ENCODE measurements around the gene NRGN. TPM values are rescaled to one million over a fixed set of nuclear protein-coding genes. Genes with fewer than 3 reads are reported as not detected.

NRGN gene
- total RNA-seq (2014; rRNA removed; shearing (Covaris generic)) (3.3 and 6.8 TPM in 2 replicates), total RNA-seq (2022) (15.3 and 16.9 TPM in 2 replicates), Bru-seq, nascent RNA (percentile 47 among the genes with signal in this experiment), BruChase-seq, experiment 1, labeled RNA remaining after a 6-hour chase (percentile 37 among the genes with signal in this experiment), BruChase-seq, experiment 2, labeled RNA remaining after a 2-hour chase (percentile 38 among the genes with signal in this experiment)
- long read RNA-seq, partial matches to known transcripts, result 0 of 14 reads
- long read RNA-seq, other reads (novel, unspliced or antisense), result 14 of 14 reads

DNA sequence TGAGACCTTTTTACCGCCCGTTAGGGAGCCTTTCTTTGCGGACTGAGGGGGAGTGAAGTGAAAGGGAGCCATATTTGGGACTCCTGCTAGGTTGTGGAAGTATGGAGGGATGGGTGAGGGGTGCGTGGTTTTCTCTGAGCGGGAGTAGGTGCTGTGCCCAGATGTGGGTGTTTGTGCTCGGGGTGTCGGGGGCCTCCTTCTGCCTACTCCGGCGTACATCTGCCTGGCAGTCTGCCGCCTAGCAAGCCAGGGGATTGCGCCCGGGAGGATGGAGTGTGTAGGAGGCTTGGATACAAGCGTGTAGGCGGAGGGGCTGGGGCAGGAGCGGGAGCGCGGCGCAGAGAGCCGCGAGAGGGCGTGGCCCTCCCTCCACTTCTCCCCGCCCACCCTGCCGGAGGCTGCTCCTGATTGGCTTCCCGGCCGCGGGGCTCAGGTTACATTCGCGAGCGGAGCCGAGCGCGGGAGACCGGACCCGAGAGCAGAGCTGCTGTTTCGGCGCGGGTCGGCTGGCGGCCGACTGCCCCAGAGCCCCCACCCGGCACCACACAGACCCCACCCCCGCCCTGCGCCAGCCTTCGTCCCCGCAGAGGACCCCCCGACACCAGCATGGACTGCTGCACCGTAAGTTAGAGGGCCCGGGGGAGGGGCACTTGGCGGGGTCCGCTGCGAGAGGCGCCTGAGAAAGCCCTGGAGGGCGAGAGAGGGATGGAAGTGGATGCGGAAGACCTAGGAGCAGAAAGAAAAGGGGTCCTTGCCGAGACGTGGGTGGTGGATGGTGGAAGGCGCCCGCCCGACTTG, at the start of gene NRGN:
NRGN (plus strand) TSS at position 464 of the 798 bp plus-strand sequence; CDS start at position 607, 143 bp downstream.
- POLR2A ChIA-PET, result interaction anchor here (0.6 to 1.4 kb wide), 3 partner anchors 45 to 1468 kb away, joined by 3 to 7 read pairs (median 3); no protein-coding TSS in a partner anchor
- no TSS peak for BruUV-seq (replicated peaks)

DNA sequence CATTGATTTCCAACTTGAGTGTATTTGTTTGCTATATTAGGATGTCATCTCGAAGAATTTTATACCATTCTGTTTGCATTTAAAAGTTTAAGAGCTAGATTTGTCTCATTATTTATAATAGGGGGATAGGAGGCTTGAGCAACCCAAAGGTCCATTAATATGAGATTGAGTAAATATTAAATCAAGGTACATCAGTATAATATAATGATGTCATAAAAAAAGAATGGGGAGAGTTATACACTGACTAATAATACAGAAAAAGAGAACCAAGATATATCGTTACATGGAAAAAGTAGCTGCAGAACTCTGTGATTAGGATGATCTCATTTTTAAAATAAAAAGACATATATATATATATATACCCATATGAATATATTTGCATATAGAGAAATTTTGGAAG, 46.6 kb upstream of the NRGN start:
- no peak overlapping the region for H2AFZ ChIP-seq (ENCODE audit: low read length)
- no peak for DNase-seq (ENCODE audit: low spot score)
- H3K4me2 ChIP-seq (ENCODE audit: low read length), result no peak overlapping the region
- H3K9me2 ChIP-seq (ENCODE audit: insufficient read depth, low read length), result no peaks in the 10 kb centered on the region
- H3K36me3 ChIP-seq (ENCODE audit: insufficient read depth, low read length), result no peaks in the 10 kb centered on the region
- no peaks in the 10 kb centered on the region for H3K4me1 ChIP-seq (ENCODE audit: insufficient read depth, low read length, poor library complexity, severe bottlenecking)
- H3K27ac ChIP-seq (ENCODE audit: low read depth, low read length, poor library complexity, severe bottlenecking), result no peak overlapping the region
- ChIA-PET POLR2A (no interaction called here), CTCF (ENCODE audit: unreplicated experiment) (no interaction called here)
- no peaks in the 10 kb centered on the region for H3K9me3 ChIP-seq (ENCODE audit: low read length)
- H4K20me1 ChIP-seq (ENCODE audit: insufficient read depth, low read length), result no peaks in the 10 kb centered on the region
- no peak overlapping the region for H3K4me3 ChIP-seq (ENCODE audit: low read depth, low read length, poor library complexity, severe bottlenecking)
- no TSS peak for BruUV-seq (replicated peaks)
- intact Hi-C loops (cut with micrococcal nuclease; ENCODE audit: unreplicated experiment), result no loop called here
- TF ChIP-seq, protein P1, sequence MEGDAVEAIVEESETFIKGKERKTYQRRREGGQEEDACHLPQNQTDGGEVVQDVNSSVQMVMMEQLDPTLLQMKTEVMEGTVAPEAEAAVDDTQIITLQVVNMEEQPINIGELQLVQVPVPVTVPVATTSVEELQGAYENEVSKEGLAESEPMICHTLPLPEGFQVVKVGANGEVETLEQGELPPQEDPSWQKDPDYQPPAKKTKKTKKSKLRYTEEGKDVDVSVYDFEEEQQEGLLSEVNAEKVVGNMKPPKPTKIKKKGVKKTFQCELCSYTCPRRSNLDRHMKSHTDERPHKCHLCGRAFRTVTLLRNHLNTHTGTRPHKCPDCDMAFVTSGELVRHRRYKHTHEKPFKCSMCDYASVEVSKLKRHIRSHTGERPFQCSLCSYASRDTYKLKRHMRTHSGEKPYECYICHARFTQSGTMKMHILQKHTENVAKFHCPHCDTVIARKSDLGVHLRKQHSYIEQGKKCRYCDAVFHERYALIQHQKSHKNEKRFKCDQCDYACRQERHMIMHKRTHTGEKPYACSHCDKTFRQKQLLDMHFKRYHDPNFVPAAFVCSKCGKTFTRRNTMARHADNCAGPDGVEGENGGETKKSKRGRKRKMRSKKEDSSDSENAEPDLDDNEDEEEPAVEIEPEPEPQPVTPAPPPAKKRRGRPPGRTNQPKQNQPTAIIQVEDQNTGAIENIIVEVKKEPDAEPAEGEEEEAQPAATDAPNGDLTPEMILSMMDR (conservative IDR thresholded peaks at IDR 0.05; ENCODE audit: low read length), result no peak
- no peak for TF ChIP-seq EZH2phosphoT487 (IDR thresholded peaks at IDR 0.05; ENCODE audit: borderline replicate concordance, low read depth, low read length)
- no peaks in the 10 kb centered on the region for H3K79me2 ChIP-seq (ENCODE audit: insufficient read depth, low read depth, low read length)

More for the DNA sequence above, at the start of gene NRGN:
- peak; percentile 94 for DNase-seq (ENCODE audit: low spot score)
- TF ChIP-seq, protein P1 (conservative IDR thresholded peaks at IDR 0.05; ENCODE audit: low read length), result no peak
- TF ChIP-seq EZH2phosphoT487 (IDR thresholded peaks at IDR 0.05; ENCODE audit: borderline replicate concordance, low read depth, low read length), result no peak
- H3K79me2 ChIP-seq (ENCODE audit: insufficient read depth, low read depth, low read length), result no peaks in the 10 kb centered on the region
- no peak within 1 kb of the TSS for H3K27ac ChIP-seq (ENCODE audit: low read depth, low read length, poor library complexity, severe bottlenecking)
- CTCF ChIA-PET (ENCODE audit: unreplicated experiment), result no interaction called here
- peak within 1 kb of the TSS; percentile 63 for H2AFZ ChIP-seq (ENCODE audit: low read length)
- H3K9me2 ChIP-seq (ENCODE audit: insufficient read depth, low read length), result no peaks in the 10 kb centered on the region
- H3K4me3 ChIP-seq (ENCODE audit: low read depth, low read length, poor library complexity, severe bottlenecking), result peak within 1 kb of the TSS; percentile 72
- H3K4me1 ChIP-seq (ENCODE audit: insufficient read depth, low read length, poor library complexity, severe bottlenecking), result peaks cover 20% of the 10 kb centered on the region
- peak within 1 kb of the TSS; percentile 83 for H3K4me2 ChIP-seq (ENCODE audit: low read length)
- no peaks in the 10 kb centered on the region for H3K9me3 ChIP-seq (ENCODE audit: low read length)
- H4K20me1 ChIP-seq (ENCODE audit: insufficient read depth, low read length), result no peaks in the 10 kb centered on the region; the same call in 1 of the 2 replicates
- H3K36me3 ChIP-seq (ENCODE audit: insufficient read depth, low read length), result no peaks in the 10 kb centered on the region
- intact Hi-C loops (cut with micrococcal nuclease; ENCODE audit: unreplicated experiment), result no loop called here

Measured in OCI-LY7 (cell line).